ENCODE data around the gene BCL2L13.

BCL2L13 gene

GRCh38 chr22:17772958-17773605 lies 134.5 kb downstream of the BCL2L13 start:
- Histone ChIP-seq H3K9me3 (replicated peaks; ENCODE audit: insufficient read depth, low read length) (no peaks in the 10 kb centered on the region), H2AFZ (ENCODE audit: low read length) (no peak overlapping the region), H3K9ac (ENCODE audit: low read length) (peak overlapping the region; percentile 63; the same call in 1 of the 2 replicates), H3K27me3 (replicated peaks; ENCODE audit: insufficient read depth, low read length) (no peaks in the 10 kb centered on the region), H3K9me2 (replicated peaks; ENCODE audit: insufficient read depth, low read length) (no peaks in the 10 kb centered on the region), H3K27ac (ENCODE audit: low read length) (no peak overlapping the region; the same call in 1 of the 2 replicates), H4K20me1 (ENCODE audit: insufficient read depth, low read length) (peaks cover 6% of the 10 kb centered on the region; the same call in 1 of the 2 replicates), H3K36me3 (replicated peaks; ENCODE audit: insufficient read depth, low read length) (no peaks in the 10 kb centered on the region), H3K4me1 (ENCODE audit: low read length) (peaks cover 11% of the 10 kb centered on the region; the same call in 1 of the 2 replicates), H3K4me2 (ENCODE audit: low read depth, low read length) (peak overlapping the region; percentile 97), H3F3A (ENCODE audit: insufficient read depth, low read length) (peaks cover 8% of the 10 kb centered on the region), H3K79me2 (ENCODE audit: low read length) (peaks cover 65% of the 10 kb centered on the region), H3K4me3 (ENCODE audit: low read length) (peak overlapping the region; percentile 77)
- DNase-seq: no peak
- TF ChIP-seq CTCF (IDR thresholded peaks at IDR 0.05; ENCODE audit: low read length) (no peak), EZH2 (optimal IDR thresholded peaks at IDR 0.05; ENCODE audit: low read depth, low read length) (no peak), EZH2phosphoT487 (IDR thresholded peaks at IDR 0.05; ENCODE audit: low read length) (no peak)

- Histone ChIP-seq H3F3A (ENCODE audit: insufficient read depth, low read length) (peaks cover 8% of the 10 kb centered on the region), H3K27ac (ENCODE audit: low read length) (peak overlapping the region; percentile 28; the same call in 1 of the 2 replicates), H3K36me3 (replicated peaks; ENCODE audit: insufficient read depth, low read length) (no peaks in the 10 kb centered on the region), H4K20me1 (ENCODE audit: insufficient read depth, low read length) (peaks cover 6% of the 10 kb centered on the region; the same call in 1 of the 2 replicates), H3K9ac (ENCODE audit: low read length) (peak overlapping the region; percentile 63), H2AFZ (ENCODE audit: low read length) (no peak overlapping the region; the same call in 1 of the 2 replicates), H3K4me2 (ENCODE audit: low read depth, low read length) (peak overlapping the region; percentile 97), H3K9me2 (replicated peaks; ENCODE audit: insufficient read depth, low read length) (no peaks in the 10 kb centered on the region), H3K4me3 (ENCODE audit: low read length) (peak overlapping the region; percentile 77), H3K4me1 (ENCODE audit: low read length) (peaks cover 11% of the 10 kb centered on the region; the same call in 1 of the 2 replicates), H3K79me2 (ENCODE audit: low read length) (peaks cover 65% of the 10 kb centered on the region), H3K27me3 (replicated peaks; ENCODE audit: insufficient read depth, low read length) (no peaks in the 10 kb centered on the region), H3K9me3 (replicated peaks; ENCODE audit: insufficient read depth, low read length) (no peaks in the 10 kb centered on the region)
- DNase-seq: peak; percentile 87
- TF ChIP-seq CTCF (IDR thresholded peaks at IDR 0.05; ENCODE audit: low read length) (no peak), EZH2phosphoT487 (IDR thresholded peaks at IDR 0.05; ENCODE audit: low read length) (no peak), EZH2 (optimal IDR thresholded peaks at IDR 0.05; ENCODE audit: low read depth, low read length) (no peak)
Measured at GRCh38 chr22:17773606-17774205, 135.1 kb downstream of the BCL2L13 start.

GRCh38 chr22:17774206-17774925 lies 135.8 kb downstream of the BCL2L13 start, which contains the start of gene BID:
BID (minus strand) TSS chr22:17774469; CDS start chr22:17750116, 24,353 bp downstream.
- Histone ChIP-seq H3K9ac (ENCODE audit: low read length) (peak within 1 kb of the TSS; percentile 63), H3K27me3 (replicated peaks; ENCODE audit: insufficient read depth, low read length) (no peaks in the 10 kb centered on the region), H3K9me3 (replicated peaks; ENCODE audit: insufficient read depth, low read length) (no peaks in the 10 kb centered on the region), H3K9me2 (replicated peaks; ENCODE audit: insufficient read depth, low read length) (no peaks in the 10 kb centered on the region), H3K79me2 (ENCODE audit: low read length) (peaks cover 67% of the 10 kb centered on the region), H3K36me3 (replicated peaks; ENCODE audit: insufficient read depth, low read length) (no peaks in the 10 kb centered on the region), H3K4me1 (ENCODE audit: low read length) (peaks cover 11% of the 10 kb centered on the region; the same call in 1 of the 2 replicates), H3F3A (ENCODE audit: insufficient read depth, low read length) (peaks cover 8% of the 10 kb centered on the region), H3K4me3 (ENCODE audit: low read length) (peak within 1 kb of the TSS; percentile 77), H3K4me2 (ENCODE audit: low read depth, low read length) (peak within 1 kb of the TSS; percentile 97), H3K27ac (ENCODE audit: low read length) (peak within 1 kb of the TSS; percentile 28; the same call in 1 of the 2 replicates), H2AFZ (ENCODE audit: low read length) (peak within 1 kb of the TSS; percentile 72), H4K20me1 (ENCODE audit: insufficient read depth, low read length) (peaks cover 6% of the 10 kb centered on the region; the same call in 1 of the 2 replicates)
- peak; percentile 55 for DNase-seq
- TF ChIP-seq EZH2phosphoT487 (IDR thresholded peaks at IDR 0.05; ENCODE audit: low read length) (no peak), CTCF (IDR thresholded peaks at IDR 0.05; ENCODE audit: low read length) (no peak), EZH2 (optimal IDR thresholded peaks at IDR 0.05; ENCODE audit: low read depth, low read length) (no peak)

All from MM.1S (cell line).